BE2C (cell line): Measurements from ENCODE around the gene MPHOSPH6.

Experiments
- DNase-seq: peaks from one replicate; pipeline ENCODE4 v3.0.0-alpha.2; 2020
- H3K27me3 ChIP-seq: fragments of 250-450 bp; sonication (Bioruptor Pico); 2 replicates; pipeline ENCODE4 v1.5.1; 2020; ENCODE audit warnings: mild to moderate bottlenecking
- H3K36me3 ChIP-seq: fragments of 250-450 bp; sonication (Bioruptor Pico); 2 replicates; pipeline ENCODE4 v1.5.1; 2020; ENCODE audit warnings: mild to moderate bottlenecking
- H3K4me1 ChIP-seq: fragments of 250-450 bp; sonication (Bioruptor Pico); 2 replicates; pipeline ENCODE4 v1.5.1; 2020
- H3K4me3 ChIP-seq: 2 replicates; pipeline ENCODE4 v1.5.1; 2011; ENCODE audit warnings: low read depth, low read length
- H3K9me3 ChIP-seq: fragments of 250-450 bp; sonication (Bioruptor Pico); 2 replicates; pipeline ENCODE4 v1.5.1; 2020
- TF ChIP-seq, protein P1 (sequence below): IDR thresholded peaks from 2 replicates; pipeline ENCODE4 v1.5.1; 2012; ENCODE audit warnings: mild to moderate bottlenecking, low read depth, low read length

The MPHOSPH6 gene

DNA sequence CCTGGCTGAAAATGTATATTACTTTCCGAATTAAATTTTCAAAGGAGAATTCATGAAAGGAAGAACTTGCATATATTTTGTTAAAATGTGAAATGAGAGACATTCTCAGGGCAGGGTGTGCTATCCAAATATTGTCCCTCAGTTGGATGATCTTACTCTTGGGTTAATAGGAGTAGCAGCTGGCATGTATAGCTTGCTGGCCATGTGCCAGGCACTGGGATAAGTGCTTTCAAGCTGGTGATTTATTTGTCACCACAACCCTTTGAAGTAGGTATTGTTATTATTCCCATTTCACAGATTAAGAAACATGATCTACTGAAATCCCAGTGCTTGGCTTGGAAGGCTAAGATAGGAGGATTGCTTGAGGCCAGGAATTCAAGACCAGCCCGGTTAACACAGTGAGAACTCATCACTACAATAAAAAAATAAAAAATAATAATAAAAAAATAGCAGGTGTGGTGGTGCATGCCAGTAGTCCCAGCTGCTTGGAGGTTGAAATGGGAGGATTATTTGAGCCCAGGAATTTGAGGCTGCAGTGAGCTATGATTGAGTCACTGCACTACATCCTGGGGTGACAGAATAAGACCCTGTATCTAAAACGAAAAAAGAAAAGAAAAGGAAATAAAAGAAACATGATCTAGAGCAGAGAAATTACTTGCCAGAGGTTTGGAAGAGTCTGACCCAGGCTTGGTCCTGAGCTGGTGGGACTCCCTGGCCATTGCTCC is 11.6 kb upstream of the MPHOSPH6 start:
- peak; percentile 19 for DNase-seq
- Histone ChIP-seq H3K4me3 (no peak overlapping the region), H3K36me3 (no peaks in the 10 kb centered on the region), H3K27me3 (peaks cover 4% of the 10 kb centered on the region; the same call in 1 of the 2 replicates), H3K4me1 (no peaks in the 10 kb centered on the region), H3K9me3 (no peaks in the 10 kb centered on the region)
- TF ChIP-seq, protein P1, sequence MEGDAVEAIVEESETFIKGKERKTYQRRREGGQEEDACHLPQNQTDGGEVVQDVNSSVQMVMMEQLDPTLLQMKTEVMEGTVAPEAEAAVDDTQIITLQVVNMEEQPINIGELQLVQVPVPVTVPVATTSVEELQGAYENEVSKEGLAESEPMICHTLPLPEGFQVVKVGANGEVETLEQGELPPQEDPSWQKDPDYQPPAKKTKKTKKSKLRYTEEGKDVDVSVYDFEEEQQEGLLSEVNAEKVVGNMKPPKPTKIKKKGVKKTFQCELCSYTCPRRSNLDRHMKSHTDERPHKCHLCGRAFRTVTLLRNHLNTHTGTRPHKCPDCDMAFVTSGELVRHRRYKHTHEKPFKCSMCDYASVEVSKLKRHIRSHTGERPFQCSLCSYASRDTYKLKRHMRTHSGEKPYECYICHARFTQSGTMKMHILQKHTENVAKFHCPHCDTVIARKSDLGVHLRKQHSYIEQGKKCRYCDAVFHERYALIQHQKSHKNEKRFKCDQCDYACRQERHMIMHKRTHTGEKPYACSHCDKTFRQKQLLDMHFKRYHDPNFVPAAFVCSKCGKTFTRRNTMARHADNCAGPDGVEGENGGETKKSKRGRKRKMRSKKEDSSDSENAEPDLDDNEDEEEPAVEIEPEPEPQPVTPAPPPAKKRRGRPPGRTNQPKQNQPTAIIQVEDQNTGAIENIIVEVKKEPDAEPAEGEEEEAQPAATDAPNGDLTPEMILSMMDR, result no peak

DNA sequence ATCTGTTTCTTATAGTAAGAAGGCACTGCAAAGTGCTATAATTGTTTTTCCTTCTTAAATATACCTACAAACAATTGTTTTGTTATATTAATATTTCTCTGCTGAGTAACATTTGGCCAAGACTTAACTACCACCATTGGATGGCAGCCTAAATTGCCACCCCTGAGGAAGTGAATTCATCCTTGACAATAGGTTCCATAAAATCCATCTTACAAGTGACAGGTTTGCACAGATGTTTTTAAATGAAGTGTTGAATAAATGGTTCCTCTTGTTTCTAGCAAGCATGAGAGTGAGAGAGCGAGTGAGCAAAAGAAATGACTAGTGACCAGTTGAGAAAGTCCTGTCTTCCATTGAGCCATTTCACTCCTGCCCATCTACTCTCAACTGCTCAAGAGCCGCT is 8.3 kb upstream of the MPHOSPH6 start:
- Histone ChIP-seq H3K4me1 (no peaks in the 10 kb centered on the region), H3K36me3 (no peaks in the 10 kb centered on the region), H3K9me3 (no peaks in the 10 kb centered on the region), H3K4me3 (no peak overlapping the region), H3K27me3 (peaks cover 22% of the 10 kb centered on the region)
- TF ChIP-seq, protein P1, result no peak
- no peak for DNase-seq

GRCh38 chr16:82177555-82177954 is 7.5 kb upstream of the MPHOSPH6 start:
- no peaks in the 10 kb centered on the region for H3K4me1 ChIP-seq
- TF ChIP-seq, protein P1, result no peak
- H3K27me3 ChIP-seq, result peaks cover 24% of the 10 kb centered on the region
- H3K9me3 ChIP-seq, result no peaks in the 10 kb centered on the region
- no peaks in the 10 kb centered on the region for H3K36me3 ChIP-seq
- no peak for DNase-seq
- H3K4me3 ChIP-seq, result no peak overlapping the region

GRCh38 chr16:82176204-82176603 is 6.2 kb upstream of the MPHOSPH6 start:
- TF ChIP-seq, protein P1, result no peak
- peaks cover 37% of the 10 kb centered on the region for H3K27me3 ChIP-seq
- no peak overlapping the region for H3K4me3 ChIP-seq
- DNase-seq, result no peak
- no peaks in the 10 kb centered on the region for H3K9me3 ChIP-seq
- no peaks in the 10 kb centered on the region for H3K36me3 ChIP-seq
- no peaks in the 10 kb centered on the region for H3K4me1 ChIP-seq

DNA sequence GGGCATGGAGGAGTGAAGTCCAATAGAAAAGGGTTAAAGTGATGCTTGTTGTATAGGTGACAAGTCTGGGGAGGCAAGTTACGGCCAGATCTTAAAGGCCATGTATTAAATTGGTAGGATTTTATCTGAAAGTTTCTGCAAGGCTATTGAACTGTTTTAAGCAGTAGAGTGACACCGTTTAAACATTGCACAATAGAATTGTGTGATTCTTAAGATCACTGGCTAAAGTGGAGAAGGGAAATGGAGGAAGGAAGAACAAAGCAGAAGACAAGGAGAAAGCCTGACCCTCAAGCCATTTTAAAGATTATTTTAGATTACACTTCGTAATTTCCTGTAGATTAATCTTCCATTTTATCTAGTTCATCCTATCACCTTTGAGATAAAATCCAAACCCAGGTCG is 5.6 kb upstream of the MPHOSPH6 start:
- no peak for DNase-seq
- no peaks in the 10 kb centered on the region for H3K4me1 ChIP-seq
- H3K27me3 ChIP-seq, result peaks cover 40% of the 10 kb centered on the region
- TF ChIP-seq, protein P1, result no peak
- H3K4me3 ChIP-seq, result no peak overlapping the region
- H3K9me3 ChIP-seq, result no peaks in the 10 kb centered on the region
- no peaks in the 10 kb centered on the region for H3K36me3 ChIP-seq

GRCh38 chr16:82167670-82168069 is 2.4 kb downstream of the MPHOSPH6 start:
- Histone ChIP-seq H3K27me3 (peaks cover 17% of the 10 kb centered on the region), H3K9me3 (no peaks in the 10 kb centered on the region), H3K4me1 (no peaks in the 10 kb centered on the region), H3K36me3 (peaks cover 11% of the 10 kb centered on the region), H3K4me3 (no peak overlapping the region)
- no peak for DNase-seq
- TF ChIP-seq, protein P1, result no peak
